Spinal cord (tissue), 10 donors: ENCODE data around the gene CREB5. TPM values are rescaled to one million over a fixed set of nuclear protein-coding genes. Genes with fewer than 3 reads are reported as not detected.
"Not testable (repeated sequence)": the region's sequence is repeated elsewhere in the genome, so short reads cannot be mapped to it uniquely, and the experiment has no call there.

ENCODE experiments used
- DNase-seq, 6 donors: peaks; one replicate each; pipeline versions ENCODE4 v3.0.0 to v3.0.0-alpha.2; 2013 to 2015; ENCODE audit warnings: low spot score in 6 of 6, low read depth in 4 of 6
- H3K27ac ChIP-seq: one replicate; pipeline ENCODE4 v1.5.1; 2013; ENCODE audit warnings: low read depth, low read length, control low read depth
- H3K27me3 ChIP-seq: one replicate; pipeline ENCODE4 v1.6.1; 2013; ENCODE audit warnings: low read length; ENCODE audit not compliant: control insufficient read depth, insufficient read depth
- H3K36me3 ChIP-seq: one replicate; pipeline ENCODE4 v1.6.1; 2013; ENCODE audit warnings: low read length; ENCODE audit not compliant: control insufficient read depth, insufficient read depth
- H3K4me1 ChIP-seq: one replicate; pipeline ENCODE4 v1.6.1; 2013; ENCODE audit warnings: low read length; ENCODE audit not compliant: control insufficient read depth, insufficient read depth
- H3K4me3 ChIP-seq: one replicate; pipeline ENCODE4 v1.5.1; 2013; ENCODE audit warnings: low read depth, low read length, control low read depth
- H3K9me3 ChIP-seq: one replicate; pipeline ENCODE4 v1.6.1; 2013; ENCODE audit warnings: low read length; ENCODE audit not compliant: control insufficient read depth, insufficient read depth
- WGBS: methylation state at CpG from one replicate; pipeline ENCODE4 v1.1.5; 2013; ENCODE audit warnings: missing lambda C conversion rate; ENCODE audit not compliant: insufficient coverage; 5-methylcytosine and 5-hydroxymethylcytosine counted together
- polyA plus RNA-seq, 2 donors: library from polyadenylated mRNA; unstranded; fragments of 120-200 nt; gene quantifications; one replicate each; pipeline ENCODE4 v1.2.1, GENCODE V29; 2013; ENCODE audit not compliant: insufficient read length in 2 of 2
- total RNA-seq, 2 donors: library from RNA; depleted of rRNA in 1 of 2; stranded (reverse); fragments of 120-200 nt in 1 of 2; fragments of >200 nt in 1 of 2; gene quantifications; one replicate each; pipeline versions ENCODE4 v1.2.3 to v1.2.4, GENCODE V29; 2013 to 2014
- donor health status: healthy.

Gene CREB5
- total and polyA plus RNA-seq, 4 donors: 15.3 to 34.3 (median 17.0) TPM

DNA sequence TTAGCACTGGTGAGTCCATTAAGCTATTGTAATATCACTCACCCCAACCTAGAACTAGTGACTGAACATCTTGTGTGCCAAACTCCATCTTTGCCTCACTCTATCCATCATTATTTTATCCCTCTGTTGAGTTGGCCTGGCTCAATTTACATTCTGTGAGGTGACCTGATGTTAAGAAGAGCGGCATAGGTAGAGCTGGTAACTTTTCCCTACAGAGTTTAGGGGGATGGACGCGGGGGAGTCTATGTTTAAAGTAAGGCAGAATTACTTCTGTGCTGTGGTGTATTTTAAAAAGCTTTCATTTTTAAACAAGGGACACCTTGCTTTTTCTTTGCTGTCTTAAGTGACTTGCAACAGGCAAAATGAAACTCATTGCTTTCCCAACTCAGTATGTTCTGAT, 186.3 kb downstream of the CREB5 start:
- H3K4me1 ChIP-seq: no peaks in the 10 kb centered on the region
- no peaks in the 10 kb centered on the region for H3K36me3 ChIP-seq
- no peaks in the 10 kb centered on the region for H3K9me3 ChIP-seq
- H3K27ac ChIP-seq: no peak overlapping the region
- no peak overlapping the region for H3K4me3 ChIP-seq
- no peaks in the 10 kb centered on the region for H3K27me3 ChIP-seq
- DNase-seq: no peak
- WGBS: no CpG with 5 or more reads among the region's 3 CpGs

DNA sequence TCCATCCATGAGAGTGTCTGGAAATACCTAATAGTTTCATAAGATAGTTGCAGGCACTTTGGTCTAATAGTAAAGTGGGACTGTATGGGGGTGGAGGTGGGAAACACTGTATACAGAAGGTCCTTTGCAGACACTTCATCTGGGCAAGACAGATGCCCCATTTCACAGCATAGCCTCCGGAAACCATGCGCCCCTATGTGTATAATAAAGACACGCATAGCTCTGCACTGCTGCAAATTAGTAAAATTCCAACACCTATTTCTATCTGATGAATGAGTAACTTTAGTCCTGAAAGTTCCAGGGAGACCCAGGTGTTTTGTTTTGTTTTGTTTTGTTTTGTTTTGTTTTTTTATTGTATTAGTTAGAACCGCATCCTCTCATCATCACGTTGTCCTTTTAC, 187.1 kb downstream of the CREB5 start:
- Histone ChIP-seq H3K4me3 (no peak overlapping the region), H3K9me3 (no peaks in the 10 kb centered on the region), H3K36me3 (no peaks in the 10 kb centered on the region), H3K27me3 (no peaks in the 10 kb centered on the region), H3K27ac (no peak overlapping the region), H3K4me1 (no peaks in the 10 kb centered on the region)
- no CpG with 5 or more reads among the region's 5 CpGs for WGBS
- DNase-seq: no peak

DNA sequence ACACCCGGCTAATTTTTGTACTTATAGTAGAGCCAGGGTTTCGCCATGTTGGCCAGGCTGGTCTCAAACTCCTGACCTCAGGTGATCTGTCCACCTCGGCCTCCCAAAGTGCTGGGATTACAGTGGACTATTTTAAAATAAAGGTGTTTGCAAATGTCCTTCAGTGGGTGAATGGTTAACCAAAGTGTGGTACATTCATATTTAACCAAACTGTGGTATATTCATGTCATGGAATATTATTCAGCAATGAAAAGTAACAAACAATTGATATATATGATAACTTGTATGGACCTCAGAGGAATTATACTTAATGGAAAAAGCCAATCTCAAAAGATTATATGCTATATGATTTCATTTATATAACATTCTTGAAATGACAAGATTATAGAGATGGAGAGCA, 190.0 kb downstream of the CREB5 start:
- Histone ChIP-seq H3K4me1 (no peaks in the 10 kb centered on the region), H3K27me3 (no peaks in the 10 kb centered on the region), H3K36me3 (no peaks in the 10 kb centered on the region), H3K4me3 (no peak overlapping the region), H3K9me3 (no peaks in the 10 kb centered on the region), H3K27ac (no peak overlapping the region)
- no CpG with 5 or more reads among the region's 3 CpGs for WGBS
- DNase-seq: no peak

DNA sequence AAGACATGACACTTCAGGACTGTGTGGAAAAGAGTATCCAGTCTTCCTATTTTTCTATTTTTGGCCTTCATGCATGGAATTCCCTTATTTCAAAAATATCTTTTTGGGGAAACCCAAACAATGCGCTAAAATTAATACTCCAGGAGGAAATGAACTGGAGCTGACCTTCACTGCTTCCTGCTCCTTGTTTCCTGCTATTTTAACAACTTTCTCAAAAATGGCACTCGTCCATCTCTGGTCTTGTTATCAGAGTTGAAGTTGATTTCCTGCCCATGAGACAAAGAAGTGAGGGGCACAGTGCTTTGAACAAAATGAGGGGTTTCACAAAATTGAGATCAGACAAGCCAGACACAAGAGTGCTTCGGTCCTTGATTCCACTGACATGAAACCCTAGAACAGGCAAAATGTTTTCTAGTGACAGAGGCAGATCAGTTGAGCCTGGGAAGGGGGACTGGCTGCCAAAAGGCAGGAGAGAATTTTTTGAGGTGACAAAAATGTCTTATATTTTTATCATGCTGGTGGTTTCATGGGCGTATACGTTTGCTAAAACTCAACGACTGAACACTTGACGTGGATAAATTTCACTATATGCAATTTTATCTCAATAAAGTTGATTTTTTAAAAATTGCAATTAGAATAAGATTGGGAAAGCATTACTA, 193.2 kb downstream of the CREB5 start:
- WGBS: 91% methylated on average over 3 of the region's 7 CpGs
- Histone ChIP-seq H3K9me3 (no peaks in the 10 kb centered on the region), H3K36me3 (no peaks in the 10 kb centered on the region), H3K27me3 (no peaks in the 10 kb centered on the region), H3K4me3 (no peak overlapping the region), H3K4me1 (peaks cover 6% of the 10 kb centered on the region), H3K27ac (no peak overlapping the region)
- no peak for DNase-seq

DNA sequence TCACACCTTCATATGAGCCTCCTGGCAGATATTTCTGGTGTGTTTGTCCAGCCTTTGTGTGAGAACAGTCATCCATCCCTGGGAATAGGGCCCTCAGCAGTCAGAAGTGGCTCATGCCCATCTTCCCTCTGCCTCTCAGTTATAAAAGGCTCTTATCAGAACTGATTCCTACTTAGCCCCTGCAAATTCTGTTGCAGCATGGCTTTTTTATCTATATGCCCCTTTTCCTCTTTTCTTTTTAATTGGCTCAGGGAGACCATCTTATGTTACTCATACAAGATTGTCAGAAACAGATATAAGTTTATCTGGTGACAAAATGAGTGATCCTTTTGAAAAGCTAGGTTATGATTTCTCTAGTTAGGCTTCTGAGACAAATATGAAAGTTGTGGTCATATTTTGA, 194.1 kb downstream of the CREB5 start:
- H3K4me3 ChIP-seq: no peak overlapping the region
- no peaks in the 10 kb centered on the region for H3K9me3 ChIP-seq
- no peaks in the 10 kb centered on the region for H3K27me3 ChIP-seq
- no peak overlapping the region for H3K27ac ChIP-seq
- no peak for DNase-seq
- peaks cover 6% of the 10 kb centered on the region for H3K4me1 ChIP-seq
- no peaks in the 10 kb centered on the region for H3K36me3 ChIP-seq

DNA sequence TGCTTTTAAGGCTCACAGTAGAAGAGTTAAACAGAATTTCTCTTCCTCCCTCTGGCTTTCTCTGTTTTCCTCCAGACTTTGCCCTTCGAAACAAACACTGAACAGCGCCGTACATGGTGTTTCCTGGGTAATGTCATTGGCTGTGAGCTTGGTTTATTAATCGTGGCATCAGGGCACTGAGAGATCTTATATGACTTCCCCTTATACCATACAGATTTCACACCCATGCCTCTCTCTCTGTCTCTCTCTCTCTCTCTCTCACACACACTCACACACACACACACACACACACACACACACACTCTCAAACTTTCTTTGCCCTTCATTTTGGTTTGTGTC, 195.5 kb downstream of the CREB5 start:
- no peaks in the 10 kb centered on the region for H3K27me3 ChIP-seq
- H3K27ac ChIP-seq: no peak overlapping the region
- no peaks in the 10 kb centered on the region for H3K36me3 ChIP-seq
- H3K4me1 ChIP-seq: peaks cover 6% of the 10 kb centered on the region
- H3K4me3 ChIP-seq: no peak overlapping the region
- no peaks in the 10 kb centered on the region for H3K9me3 ChIP-seq
- WGBS: 83% methylated on average over 1 of the region's 4 CpGs
- no peak for DNase-seq

DNA sequence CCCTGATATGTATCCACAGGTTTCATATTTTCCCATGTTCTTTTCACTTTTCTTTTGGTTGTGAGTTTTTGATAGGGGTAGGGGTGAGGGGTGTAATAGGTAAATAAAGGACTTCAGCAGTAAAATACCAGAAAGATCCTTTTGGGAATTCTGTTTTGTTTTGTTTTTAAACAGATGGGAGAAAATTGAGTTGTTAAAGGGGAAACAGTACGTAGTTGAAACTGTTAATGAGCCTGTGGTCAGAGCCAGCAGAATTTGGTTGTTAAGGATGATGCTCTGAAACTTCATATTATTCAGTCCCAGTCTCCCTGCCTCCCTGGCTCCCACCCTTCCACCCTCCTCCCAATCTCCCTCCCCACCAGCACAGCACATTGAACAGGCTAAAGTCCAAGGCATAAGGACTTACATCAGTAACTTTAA, 195.9 kb downstream of the CREB5 start:
- Histone ChIP-seq H3K27ac (no peak overlapping the region), H3K9me3 (no peaks in the 10 kb centered on the region), H3K27me3 (no peaks in the 10 kb centered on the region), H3K4me3 (no peak overlapping the region), H3K36me3 (no peaks in the 10 kb centered on the region), H3K4me1 (peaks cover 6% of the 10 kb centered on the region)
- WGBS: no CpG with 5 or more reads among the region's 1 CpG
- DNase-seq: no peak

DNA sequence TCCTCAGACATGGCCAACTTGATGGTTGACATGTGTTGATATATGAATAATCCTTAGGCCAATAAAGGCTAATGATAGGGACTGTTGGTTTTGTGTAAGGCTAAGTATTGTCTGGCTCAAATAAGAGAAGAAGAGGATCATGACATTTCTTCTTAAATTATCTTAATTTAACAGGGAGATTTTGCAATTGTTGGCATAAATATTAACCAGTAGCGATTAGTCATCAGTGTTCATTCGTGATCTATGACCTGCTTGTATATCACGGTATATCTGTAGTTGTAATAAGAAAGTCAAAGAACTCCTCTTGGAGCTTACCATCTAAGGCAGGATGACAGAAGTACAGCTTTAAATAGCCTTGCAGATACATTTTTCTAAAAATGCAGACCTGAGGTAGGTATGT, 196.4 kb downstream of the CREB5 start:
- WGBS: 100% methylated on average over 2 of the region's 3 CpGs
- no peak overlapping the region for H3K27ac ChIP-seq
- H3K4me1 ChIP-seq: peaks cover 6% of the 10 kb centered on the region
- no peak for DNase-seq
- H3K4me3 ChIP-seq: no peak overlapping the region
- no peaks in the 10 kb centered on the region for H3K27me3 ChIP-seq
- H3K36me3 ChIP-seq: no peaks in the 10 kb centered on the region
- H3K9me3 ChIP-seq: no peaks in the 10 kb centered on the region

DNA sequence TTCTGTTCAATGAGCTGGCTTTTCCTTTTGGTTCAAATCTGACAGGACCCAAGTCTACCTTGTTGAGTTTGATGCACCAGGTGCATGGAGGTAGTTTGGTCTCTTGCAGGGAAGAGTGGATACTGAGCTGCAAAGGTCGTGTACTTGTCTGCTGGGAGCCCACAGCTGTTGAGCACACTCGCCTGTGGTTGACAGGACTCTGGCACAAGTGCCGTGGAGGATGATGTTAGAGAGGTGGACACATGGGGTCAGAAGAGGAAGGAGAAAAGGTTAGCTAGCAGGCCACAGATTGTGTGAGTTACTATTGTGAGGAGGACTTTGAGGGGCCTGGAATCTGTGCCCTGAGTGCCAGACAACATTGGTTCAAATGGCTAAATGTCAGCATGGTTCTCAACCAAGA, 197.3 kb downstream of the CREB5 start:
- DNase-seq: no peak
- no peak overlapping the region for H3K4me3 ChIP-seq
- 58% methylated on average over 3 of the region's 3 CpGs for WGBS
- H3K36me3 ChIP-seq: no peaks in the 10 kb centered on the region
- H3K27me3 ChIP-seq: no peaks in the 10 kb centered on the region
- peaks cover 6% of the 10 kb centered on the region for H3K4me1 ChIP-seq
- no peak overlapping the region for H3K27ac ChIP-seq
- H3K9me3 ChIP-seq: no peaks in the 10 kb centered on the region

DNA sequence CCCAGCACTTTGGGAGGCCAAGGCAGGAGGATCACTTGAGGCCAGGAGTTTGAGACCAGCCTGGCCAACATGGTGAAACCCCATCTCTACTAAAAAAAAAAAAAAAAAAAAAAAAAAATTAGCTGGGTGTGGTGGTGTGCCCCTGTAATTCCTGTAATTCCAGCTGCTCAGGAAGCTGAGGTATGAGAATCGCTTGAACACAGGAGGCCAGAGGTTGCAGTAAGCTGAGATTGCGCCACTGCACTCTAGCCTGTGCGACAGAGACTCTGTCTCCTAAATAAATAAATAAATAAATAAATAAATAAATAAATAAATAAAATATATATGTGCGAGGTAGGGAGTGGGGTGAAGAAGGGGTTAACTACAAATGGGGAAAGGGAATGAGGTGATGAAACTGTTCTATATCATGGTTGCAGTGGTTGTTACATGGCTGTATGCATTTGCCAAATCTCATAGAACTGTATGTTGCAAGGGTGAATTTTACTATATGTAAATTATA, 199.1 kb downstream of the CREB5 start:
- not testable (repeated sequence) for H3K27ac ChIP-seq, H3K27me3 ChIP-seq, H3K9me3 ChIP-seq, H3K4me1 ChIP-seq, DNase-seq, H3K36me3 ChIP-seq, H3K4me3 ChIP-seq
- no CpG with 5 or more reads among the region's 4 CpGs for WGBS
